ENCODE data around the gene NFE2. TPM values are rescaled to one million over a fixed set of nuclear protein-coding genes. Genes with fewer than 3 reads are reported as not detected.
"Not testable (repeated sequence)": the region's sequence is repeated elsewhere in the genome, so short reads cannot be mapped to it uniquely, and the experiment has no call there.

Gene NFE2
- total RNA-seq, 1 donor from 2014 or later = not detected

GRCh38 chr12:54286042-54287030 is 14.5 kb downstream of the NFE2 start:
- Histone ChIP-seq H3K36me3 (peaks cover 44 to 72% of the 10 kb centered on the region in 2 donors), H3K27me3 (no peaks in the 10 kb centered on the region), H3K4me3 (no peak overlapping the region), H3K9me3 (no peaks in the 10 kb centered on the region), H3K4me1 (peaks cover 5 to 37% of the 10 kb centered on the region in 2 donors), H3K27ac (no peak overlapping the region)
- intact Hi-C loops (cut with DNase I) = no loop called here
- TF ChIP-seq CTCF (IDR thresholded peaks at IDR 0.05) = no peak
- no peak for DNase-seq (ENCODE audit: low spot score in 2 of 2)

GRCh38 chr12:54285150-54286041 is 15.4 kb downstream of the NFE2 start:
- intact Hi-C loops (cut with DNase I) = no loop called here
- Histone ChIP-seq H3K4me1 (peaks cover 5 to 38% of the 10 kb centered on the region in 2 donors), H3K4me3 (peak overlapping the region in 1 of 2 donors; percentile 16), H3K27ac (no peak overlapping the region), H3K27me3 (no peaks in the 10 kb centered on the region), H3K36me3 (peaks cover 44 to 73% of the 10 kb centered on the region in 2 donors), H3K9me3 (no peaks in the 10 kb centered on the region)
- DNase-seq (ENCODE audit: low spot score in 2 of 2) = no peak
- TF ChIP-seq CTCF (IDR thresholded peaks at IDR 0.05) = peak in 2 of 3 experiments; percentile 9 to 14

GRCh38 chr12:54284070-54284780 is 16.6 kb downstream of the NFE2 start:
- not testable (repeated sequence) for DNase-seq (ENCODE audit: low spot score in 2 of 2); H3K9me3 ChIP-seq; H3K27ac ChIP-seq; H3K27me3 ChIP-seq
- intact Hi-C loops (cut with DNase I) = loop anchor here (5.0 kb wide), 1 partner anchor 267 kb away; no protein-coding TSS in a partner anchor
- Histone ChIP-seq H3K4me1 (peaks cover 5 to 38% of the 10 kb centered on the region in 2 donors), H3K4me3 (peak overlapping the region in 1 of 2 donors; percentile 77), H3K36me3 (peaks cover 44 to 73% of the 10 kb centered on the region in 2 donors)

GRCh38 chr12:54282949-54283593 is 17.7 kb downstream of the NFE2 start:
- Histone ChIP-seq H3K27me3 (no peaks in the 10 kb centered on the region), H3K9me3 (no peaks in the 10 kb centered on the region), H3K4me1 (peaks cover 7 to 43% of the 10 kb centered on the region in 2 donors), H3K27ac (no peak overlapping the region), H3K4me3 (peak overlapping the region; percentile 8 to 77), H3K36me3 (peaks cover 44 to 62% of the 10 kb centered on the region in 2 donors)
- no peak for DNase-seq (ENCODE audit: low spot score in 2 of 2)
- intact Hi-C loops (cut with DNase I) = loop anchor here (5.0 kb wide), 1 partner anchor 266 kb away; no protein-coding TSS in a partner anchor
- no peak for TF ChIP-seq CTCF (IDR thresholded peaks at IDR 0.05)

GRCh38 chr12:54281694-54282093 is 19.1 kb downstream of the NFE2 start:
- peaks cover 7 to 52% of the 10 kb centered on the region in 2 donors for H3K4me1 ChIP-seq
- H3K27ac ChIP-seq = peak overlapping the region; percentile 88 to 94
- not testable (repeated sequence) for H3K27me3 ChIP-seq; H3K9me3 ChIP-seq; DNase-seq (ENCODE audit: low spot score in 2 of 2)
- H3K4me3 ChIP-seq = peak overlapping the region; percentile 68 to 77
- H3K36me3 ChIP-seq = peaks cover 35 to 48% of the 10 kb centered on the region in 2 donors
- intact Hi-C loops (cut with DNase I) = loop anchor here (1.0 to 5.0 kb wide), 3 partner anchors 78 to 555 kb away; partner anchors contain the start of gene CALCOCO1

- peak overlapping the region; percentile 68 to 77 for H3K4me3 ChIP-seq
- not testable (repeated sequence) for H3K9me3 ChIP-seq; DNase-seq (ENCODE audit: low spot score in 2 of 2); H3K27me3 ChIP-seq
- intact Hi-C loops (cut with DNase I) = loop anchor here (1.0 to 5.0 kb wide), 3 partner anchors 78 to 554 kb away; partner anchors contain the start of gene CALCOCO1
- H3K36me3 ChIP-seq = peaks cover 33 to 43% of the 10 kb centered on the region in 2 donors
- peaks cover 7 to 52% of the 10 kb centered on the region in 2 donors for H3K4me1 ChIP-seq
- H3K27ac ChIP-seq = peak overlapping the region; percentile 88 to 94
These were observed 19.6 kb downstream of the NFE2 start for GRCh38 chr12:54281261-54281638.

Measured in ascending aorta (tissue), 2 donors.